GM23338 (cell line): ENCODE measurements around the gene UBE2E2. TPM values are rescaled to one million over a fixed set of nuclear protein-coding genes. Genes with fewer than 3 reads are reported as not detected.

Source experiments
- polyA plus RNA-seq: library from polyadenylated mRNA; unstranded; fragments of >200 nt; fragmentation: Nextera tagmentation; extraction: Ambion mirVana; gene quantifications from 2 replicates; pipeline ENCODE4 v1.2.1, GENCODE V29; 2016
- small RNA-seq: library from RNA; depleted of rRNA; stranded (forward); fragments of <200 nt; gene quantifications from one replicate; pipeline ENCODE3, GENCODE V24; 2014; ENCODE audit warnings: low replicate concordance
- total RNA-seq: library from RNA; depleted of rRNA; stranded (reverse); fragments of >200 nt; shearing (Covaris generic); gene quantifications from 2 replicates; pipeline ENCODE4 v1.2.3, GENCODE V29; 2014

Gene UBE2E2
- total and polyA plus RNA-seq, 2 experiments from 2014 or later = 86.9 to 169 TPM

Small RNA genes lying within 50 kb of the gene (small RNA-seq; reads per million reads assigned to genes)
- gene AC121251.1 (not detected), gene RF00019 (not detected), gene RNU6-788P (not detected), gene RNU6-922P (not detected)
